ENCODE data around the gene PDIA5.

DNA sequence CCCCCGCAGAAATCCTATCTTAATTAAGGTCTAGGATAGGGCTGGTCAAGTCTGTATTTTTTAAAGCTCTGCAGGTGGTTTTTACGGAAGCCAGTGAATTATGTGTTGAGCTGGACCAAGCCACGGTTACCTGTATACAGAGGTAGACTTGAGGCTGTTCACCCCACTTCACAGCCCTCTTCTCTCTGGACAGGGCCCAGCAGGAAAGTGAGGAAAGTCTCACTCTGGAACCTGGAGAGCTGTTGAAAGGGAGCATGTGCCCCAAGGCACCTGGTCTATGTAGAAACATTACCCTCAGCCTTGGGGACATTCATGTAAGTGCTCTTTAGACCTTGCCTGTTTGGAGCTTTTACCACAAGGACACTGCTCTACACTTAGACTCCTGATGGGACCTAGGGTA lies 46.1 kb upstream of the PDIA5 start:
- no peak for TF ChIP-seq POLR2A (IDR thresholded peaks at IDR 0.05)
- TF ChIP-seq, protein P1, sequence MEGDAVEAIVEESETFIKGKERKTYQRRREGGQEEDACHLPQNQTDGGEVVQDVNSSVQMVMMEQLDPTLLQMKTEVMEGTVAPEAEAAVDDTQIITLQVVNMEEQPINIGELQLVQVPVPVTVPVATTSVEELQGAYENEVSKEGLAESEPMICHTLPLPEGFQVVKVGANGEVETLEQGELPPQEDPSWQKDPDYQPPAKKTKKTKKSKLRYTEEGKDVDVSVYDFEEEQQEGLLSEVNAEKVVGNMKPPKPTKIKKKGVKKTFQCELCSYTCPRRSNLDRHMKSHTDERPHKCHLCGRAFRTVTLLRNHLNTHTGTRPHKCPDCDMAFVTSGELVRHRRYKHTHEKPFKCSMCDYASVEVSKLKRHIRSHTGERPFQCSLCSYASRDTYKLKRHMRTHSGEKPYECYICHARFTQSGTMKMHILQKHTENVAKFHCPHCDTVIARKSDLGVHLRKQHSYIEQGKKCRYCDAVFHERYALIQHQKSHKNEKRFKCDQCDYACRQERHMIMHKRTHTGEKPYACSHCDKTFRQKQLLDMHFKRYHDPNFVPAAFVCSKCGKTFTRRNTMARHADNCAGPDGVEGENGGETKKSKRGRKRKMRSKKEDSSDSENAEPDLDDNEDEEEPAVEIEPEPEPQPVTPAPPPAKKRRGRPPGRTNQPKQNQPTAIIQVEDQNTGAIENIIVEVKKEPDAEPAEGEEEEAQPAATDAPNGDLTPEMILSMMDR (IDR thresholded peaks at IDR 0.05) = no peak
